ENCODE results near the gene ZNF688. TPM values are rescaled to one million over a fixed set of nuclear protein-coding genes. Genes with fewer than 3 reads are reported as not detected.

ZNF688 gene
- total and polyA plus RNA-seq, 2 of the 13 experiments (the other 11 are each of a cell fraction or from before 2014, with no cell fraction given) = 2.4 to 5.4 TPM

DNA sequence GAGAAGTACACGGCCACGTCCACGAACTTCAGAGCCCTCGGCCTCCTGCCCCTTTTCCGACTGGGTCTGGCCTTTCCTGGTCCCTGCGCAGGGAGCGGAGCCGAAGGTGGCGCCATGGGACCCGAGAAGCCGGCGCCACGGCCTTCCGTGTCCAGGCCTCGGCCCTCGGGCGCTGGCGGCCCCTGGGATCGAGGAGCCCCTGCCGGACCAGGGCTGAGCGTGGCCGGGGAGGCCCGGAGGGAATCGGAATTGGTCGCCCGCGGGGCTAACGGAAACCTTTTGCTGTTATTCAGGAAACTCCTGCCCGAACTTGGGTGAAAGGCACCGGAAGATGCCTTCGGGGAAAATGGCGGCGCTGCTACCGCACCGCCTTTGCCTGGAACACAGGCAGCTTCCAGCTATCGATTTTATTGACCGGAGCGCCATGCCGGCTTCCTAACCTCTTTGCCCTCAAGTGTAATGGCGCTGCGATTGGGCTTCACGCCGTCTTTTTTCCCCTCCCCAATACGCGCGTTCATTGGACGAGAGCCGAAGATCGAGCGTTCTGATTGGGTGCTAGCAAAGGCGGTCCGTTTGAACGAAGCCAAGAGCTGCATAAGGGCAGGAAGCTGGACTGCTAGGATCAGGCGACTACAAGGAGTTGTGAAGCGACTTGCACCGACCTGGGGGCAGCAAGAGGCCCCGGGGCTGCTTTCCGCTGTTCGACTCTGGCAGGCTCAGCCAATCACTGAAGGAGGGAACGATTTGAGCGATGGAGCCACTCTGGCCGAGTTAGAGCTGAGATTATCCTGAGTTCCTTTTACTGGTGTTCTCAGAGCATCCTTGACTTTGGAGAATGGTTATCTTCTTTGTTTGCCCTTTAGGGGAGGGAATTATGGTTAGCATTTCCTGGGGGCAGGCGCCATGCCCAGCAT is 38.7 kb upstream of the ZNF688 start, which contains the start of gene ZNF689 (continued):
- TF ChIP-seq, protein P1, sequence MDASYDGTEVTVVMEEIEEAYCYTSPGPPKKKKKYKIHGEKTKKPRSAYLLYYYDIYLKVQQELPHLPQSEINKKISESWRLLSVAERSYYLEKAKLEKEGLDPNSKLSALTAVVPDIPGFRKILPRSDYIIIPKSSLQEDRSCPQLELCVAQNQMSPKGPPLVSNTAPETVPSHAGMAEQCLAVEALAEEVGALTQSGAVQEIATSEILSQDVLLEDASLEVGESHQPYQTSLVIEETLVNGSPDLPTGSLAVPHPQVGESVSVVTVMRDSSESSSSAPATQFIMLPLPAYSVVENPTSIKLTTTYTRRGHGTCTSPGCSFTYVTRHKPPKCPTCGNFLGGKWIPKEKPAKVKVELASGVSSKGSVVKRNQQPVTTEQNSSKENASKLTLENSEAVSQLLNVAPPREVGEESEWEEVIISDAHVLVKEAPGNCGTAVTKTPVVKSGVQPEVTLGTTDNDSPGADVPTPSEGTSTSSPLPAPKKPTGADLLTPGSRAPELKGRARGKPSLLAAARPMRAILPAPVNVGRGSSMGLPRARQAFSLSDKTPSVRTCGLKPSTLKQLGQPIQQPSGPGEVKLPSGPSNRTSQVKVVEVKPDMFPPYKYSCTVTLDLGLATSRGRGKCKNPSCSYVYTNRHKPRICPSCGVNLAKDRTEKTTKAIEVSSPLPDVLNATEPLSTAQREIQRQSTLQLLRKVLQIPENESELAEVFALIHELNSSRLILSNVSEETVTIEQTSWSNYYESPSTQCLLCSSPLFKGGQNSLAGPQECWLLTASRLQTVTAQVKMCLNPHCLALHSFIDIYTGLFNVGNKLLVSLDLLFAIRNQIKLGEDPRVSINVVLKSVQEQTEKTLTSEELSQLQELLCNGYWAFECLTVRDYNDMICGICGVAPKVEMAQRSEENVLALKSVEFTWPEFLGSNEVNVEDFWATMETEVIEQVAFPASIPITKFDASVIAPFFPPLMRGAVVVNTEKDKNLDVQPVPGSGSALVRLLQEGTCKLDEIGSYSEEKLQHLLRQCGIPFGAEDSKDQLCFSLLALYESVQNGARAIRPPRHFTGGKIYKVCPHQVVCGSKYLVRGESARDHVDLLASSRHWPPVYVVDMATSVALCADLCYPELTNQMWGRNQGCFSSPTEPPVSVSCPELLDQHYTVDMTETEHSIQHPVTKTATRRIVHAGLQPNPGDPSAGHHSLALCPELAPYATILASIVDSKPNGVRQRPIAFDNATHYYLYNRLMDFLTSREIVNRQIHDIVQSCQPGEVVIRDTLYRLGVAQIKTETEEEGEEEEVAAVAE (CRISPR knock-in tag; IDR thresholded peaks at IDR 0.05; ENCODE audit: borderline replicate concordance) = peak; percentile 100
- TF ChIP-seq, protein P2, sequence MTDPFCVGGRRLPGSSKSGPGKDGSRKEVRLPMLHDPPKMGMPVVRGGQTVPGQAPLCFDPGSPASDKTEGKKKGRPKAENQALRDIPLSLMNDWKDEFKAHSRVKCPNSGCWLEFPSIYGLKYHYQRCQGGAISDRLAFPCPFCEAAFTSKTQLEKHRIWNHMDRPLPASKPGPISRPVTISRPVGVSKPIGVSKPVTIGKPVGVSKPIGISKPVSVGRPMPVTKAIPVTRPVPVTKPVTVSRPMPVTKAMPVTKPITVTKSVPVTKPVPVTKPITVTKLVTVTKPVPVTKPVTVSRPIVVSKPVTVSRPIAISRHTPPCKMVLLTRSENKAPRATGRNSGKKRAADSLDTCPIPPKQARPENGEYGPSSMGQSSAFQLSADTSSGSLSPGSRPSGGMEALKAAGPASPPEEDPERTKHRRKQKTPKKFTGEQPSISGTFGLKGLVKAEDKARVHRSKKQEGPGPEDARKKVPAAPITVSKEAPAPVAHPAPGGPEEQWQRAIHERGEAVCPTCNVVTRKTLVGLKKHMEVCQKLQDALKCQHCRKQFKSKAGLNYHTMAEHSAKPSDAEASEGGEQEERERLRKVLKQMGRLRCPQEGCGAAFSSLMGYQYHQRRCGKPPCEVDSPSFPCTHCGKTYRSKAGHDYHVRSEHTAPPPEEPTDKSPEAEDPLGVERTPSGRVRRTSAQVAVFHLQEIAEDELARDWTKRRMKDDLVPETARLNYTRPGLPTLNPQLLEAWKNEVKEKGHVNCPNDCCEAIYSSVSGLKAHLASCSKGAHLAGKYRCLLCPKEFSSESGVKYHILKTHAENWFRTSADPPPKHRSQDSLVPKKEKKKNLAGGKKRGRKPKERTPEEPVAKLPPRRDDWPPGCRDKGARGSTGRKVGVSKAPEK (CRISPR knock-in tag; IDR thresholded peaks at IDR 0.05; ENCODE audit: borderline replicate concordance) = peak; percentile 92; the same call in 1 of the 2 replicates
- TF ChIP-seq NR2F1 (CRISPR knock-in tag; IDR thresholded peaks at IDR 0.05) (peak; percentile 24 to 67; a peak in 3 of 4 replicates), U2AF2 (IDR thresholded peaks at IDR 0.05; ENCODE audit: low read depth, low read length) (no peak), ARNTL (CRISPR knock-in tag; IDR thresholded peaks at IDR 0.05) (0 out of 2 replicates have a peak, but pooled peaks have one; percentile 32), NR2C2 (CRISPR knock-in tag; IDR thresholded peaks at IDR 0.05; ENCODE audit: borderline replicate concordance) (peak; percentile 93), PCBP1 (IDR thresholded peaks at IDR 0.05; ENCODE audit: borderline replicate concordance, low read depth, low read length) (peak; percentile 78), ZSCAN9 (CRISPR knock-in tag; IDR thresholded peaks at IDR 0.05; ENCODE audit: borderline replicate concordance) (peak; percentile 83; the same call in 1 of the 2 replicates), ZFAT (CRISPR knock-in tag; conservative IDR thresholded peaks at IDR 0.05) (peak; percentile 77), ZNF83 (CRISPR knock-in tag; IDR thresholded peaks at IDR 0.05; ENCODE audit: borderline replicate concordance) (peak; percentile 57; the same call in 1 of the 2 replicates), ZNF547 (CRISPR knock-in tag; IDR thresholded peaks at IDR 0.05) (peak; percentile 91), KLF12 (CRISPR knock-in tag; IDR thresholded peaks at IDR 0.05; ENCODE audit: borderline replicate concordance) (peak; percentile 48; the same call in 1 of the 2 replicates), ZKSCAN5 (CRISPR knock-in tag; IDR thresholded peaks at IDR 0.05) (no peak)
- TF ChIP-seq, protein P3, sequence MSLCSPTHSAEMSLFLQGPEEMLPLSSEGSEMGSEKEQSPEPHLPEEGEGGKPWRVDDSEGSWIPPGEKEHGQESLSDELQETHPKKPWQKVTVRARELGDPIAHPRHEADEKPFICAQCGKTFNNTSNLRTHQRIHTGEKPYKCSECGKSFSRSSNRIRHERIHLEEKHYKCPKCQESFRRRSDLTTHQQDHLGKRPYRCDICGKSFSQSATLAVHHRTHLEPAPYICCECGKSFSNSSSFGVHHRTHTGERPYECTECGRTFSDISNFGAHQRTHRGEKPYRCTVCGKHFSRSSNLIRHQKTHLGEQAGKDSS (CRISPR knock-in tag; IDR thresholded peaks at IDR 0.05; ENCODE audit: borderline replicate concordance, low read depth) = peak; percentile 15; the same call in 1 of the 2 replicates
- TF ChIP-seq, protein P4, sequence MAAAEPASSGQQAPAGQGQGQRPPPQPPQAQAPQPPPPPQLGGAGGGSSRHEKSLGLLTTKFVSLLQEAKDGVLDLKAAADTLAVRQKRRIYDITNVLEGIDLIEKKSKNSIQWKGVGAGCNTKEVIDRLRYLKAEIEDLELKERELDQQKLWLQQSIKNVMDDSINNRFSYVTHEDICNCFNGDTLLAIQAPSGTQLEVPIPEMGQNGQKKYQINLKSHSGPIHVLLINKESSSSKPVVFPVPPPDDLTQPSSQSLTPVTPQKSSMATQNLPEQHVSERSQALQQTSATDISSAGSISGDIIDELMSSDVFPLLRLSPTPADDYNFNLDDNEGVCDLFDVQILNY (CRISPR knock-in tag; conservative IDR thresholded peaks at IDR 0.05) = peak; percentile 96
- TF ChIP-seq, protein P5, sequence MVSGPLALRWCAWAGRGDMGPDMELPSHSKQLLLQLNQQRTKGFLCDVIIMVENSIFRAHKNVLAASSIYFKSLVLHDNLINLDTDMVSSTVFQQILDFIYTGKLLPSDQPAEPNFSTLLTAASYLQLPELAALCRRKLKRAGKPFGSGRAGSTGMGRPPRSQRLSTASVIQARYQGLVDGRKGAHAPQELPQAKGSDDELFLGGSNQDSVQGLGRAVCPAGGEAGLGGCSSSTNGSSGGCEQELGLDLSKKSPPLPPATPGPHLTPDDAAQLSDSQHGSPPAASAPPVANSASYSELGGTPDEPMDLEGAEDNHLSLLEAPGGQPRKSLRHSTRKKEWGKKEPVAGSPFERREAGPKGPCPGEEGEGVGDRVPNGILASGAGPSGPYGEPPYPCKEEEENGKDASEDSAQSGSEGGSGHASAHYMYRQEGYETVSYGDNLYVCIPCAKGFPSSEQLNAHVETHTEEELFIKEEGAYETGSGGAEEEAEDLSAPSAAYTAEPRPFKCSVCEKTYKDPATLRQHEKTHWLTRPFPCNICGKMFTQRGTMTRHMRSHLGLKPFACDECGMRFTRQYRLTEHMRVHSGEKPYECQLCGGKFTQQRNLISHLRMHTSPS (CRISPR knock-in tag; IDR thresholded peaks at IDR 0.05; ENCODE audit: low read depth) = peak; percentile 23; the same call in 1 of the 2 replicates

Data from HepG2 (cell line).